ENCODE results near the gene CNGA4.

DNA sequence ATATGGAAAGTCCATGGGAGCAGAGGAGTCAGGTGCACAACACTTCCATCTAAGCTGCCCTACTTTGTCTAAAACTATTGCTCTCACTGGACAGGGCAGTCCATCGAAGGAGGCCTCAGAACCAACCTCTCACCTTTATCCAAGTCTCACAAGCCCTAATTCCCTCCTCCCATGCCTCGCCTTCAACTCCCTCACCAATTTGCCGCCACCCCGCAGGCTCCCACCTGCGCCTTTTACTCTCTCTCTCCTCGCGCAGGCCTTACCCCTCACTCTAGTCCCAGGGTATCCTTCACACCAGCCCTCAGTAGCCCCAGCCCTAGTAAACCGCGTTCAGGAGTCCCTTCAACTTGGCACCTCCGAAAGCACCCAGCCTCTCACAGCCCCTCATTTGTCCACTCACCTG lies 4.9 kb upstream of the CNGA4 start:
- TF ChIP-seq, protein P1, sequence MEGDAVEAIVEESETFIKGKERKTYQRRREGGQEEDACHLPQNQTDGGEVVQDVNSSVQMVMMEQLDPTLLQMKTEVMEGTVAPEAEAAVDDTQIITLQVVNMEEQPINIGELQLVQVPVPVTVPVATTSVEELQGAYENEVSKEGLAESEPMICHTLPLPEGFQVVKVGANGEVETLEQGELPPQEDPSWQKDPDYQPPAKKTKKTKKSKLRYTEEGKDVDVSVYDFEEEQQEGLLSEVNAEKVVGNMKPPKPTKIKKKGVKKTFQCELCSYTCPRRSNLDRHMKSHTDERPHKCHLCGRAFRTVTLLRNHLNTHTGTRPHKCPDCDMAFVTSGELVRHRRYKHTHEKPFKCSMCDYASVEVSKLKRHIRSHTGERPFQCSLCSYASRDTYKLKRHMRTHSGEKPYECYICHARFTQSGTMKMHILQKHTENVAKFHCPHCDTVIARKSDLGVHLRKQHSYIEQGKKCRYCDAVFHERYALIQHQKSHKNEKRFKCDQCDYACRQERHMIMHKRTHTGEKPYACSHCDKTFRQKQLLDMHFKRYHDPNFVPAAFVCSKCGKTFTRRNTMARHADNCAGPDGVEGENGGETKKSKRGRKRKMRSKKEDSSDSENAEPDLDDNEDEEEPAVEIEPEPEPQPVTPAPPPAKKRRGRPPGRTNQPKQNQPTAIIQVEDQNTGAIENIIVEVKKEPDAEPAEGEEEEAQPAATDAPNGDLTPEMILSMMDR (IDR thresholded peaks at IDR 0.05; ENCODE audit: poor library complexity), result no peak
- TF ChIP-seq EZH2 (IDR thresholded peaks at IDR 0.05; ENCODE audit: borderline replicate concordance), result no peak
